ENCODE data around the gene EIF1AX.
"Not testable (repeated sequence)": the region's sequence is repeated elsewhere in the genome, so short reads cannot be mapped to it uniquely, and the experiment has no call there.

- not testable (repeated sequence) for TF ChIP-seq POLR2AphosphoS5 (IDR thresholded peaks at IDR 0.05; ENCODE audit: low read depth, low read length); POLR2A (IDR thresholded peaks at IDR 0.05; ENCODE audit: low read depth, low read length); TAF1 (IDR thresholded peaks at IDR 0.05; ENCODE audit: borderline replicate concordance, low read depth, low read length)
Observed at GRCh38 chrX:20162516-20162915, 20.9 kb upstream of the EIF1AX start.
